GM12878 (cell line): ENCODE data around the gene CLC. TPM values are rescaled to one million over a fixed set of nuclear protein-coding genes. Genes with fewer than 3 reads are reported as not detected.

Experiments
- ATAC-seq: fragments of 200-7000 bp; cut with Tn5 transposase; 3 replicates; pipeline ENCODE4 v1.9.1; 2020; ENCODE audit warnings: mild to moderate bottlenecking, moderate library complexity
- BruUV-seq: library from RNA; stranded (reverse); fragments of 400-500 nt; replicated peaks from 2 replicates; lab custom pipeline; 2021; lab: Mats Ljungman, UMichigan
- CTCF ChIA-PET: fragments of 300-600 bp; sonication (Branson Sonifier 250); formaldehyde crosslinking; extraction: SDS; loops from one replicate; lab custom pipeline; 2021; ENCODE audit warnings: inconsistent platforms; lab: Yijun Ruan, JAX
- POLR2A ChIA-PET: fragments of 350-600 bp; formaldehyde crosslinking; extraction: SDS; loops from one replicate; lab custom pipeline; 2021; ENCODE audit warnings: inconsistent platforms; lab: Charles Lee
- RAD21 ChIA-PET: fragments of 300-600 bp; sonication (Branson Sonifier 250); formaldehyde crosslinking; loops from one replicate; lab custom pipeline; 2023; ENCODE audit warnings: antibody characterized with exemption; ENCODE audit not compliant: unreplicated experiment; lab: Charles Lee
- SMC1A ChIA-PET: fragments of 300-600 bp; sonication (Branson Sonifier 250); formaldehyde crosslinking; loops from one replicate; lab custom pipeline; 2023; ENCODE audit not compliant: unreplicated experiment, uncharacterized antibody; lab: Charles Lee
- DNase-seq: peaks from one replicate; pipeline ENCODE4 v3.0.0-alpha.2; 2011; ENCODE audit warnings: low read depth, low spot score
- FAIRE-seq: peaks from 3 replicates; lab custom pipeline; 2011; peaks lifted over from hg19 to GRCh38; lab: Jason Lieb, UNC
- H2AFZ ChIP-seq: 2 replicates; pipeline ENCODE4 v1.6.0; 2011; ENCODE audit warnings: low read depth, low read length, control low read depth; ENCODE audit not compliant: control insufficient read depth
- H3K27ac ChIP-seq: 2 replicates; pipeline ENCODE4 v1.5.1; 2011; ENCODE audit warnings: control low read depth; ENCODE audit not compliant: control insufficient read depth, insufficient read depth
- H3K27me3 ChIP-seq, 2 experiments: replicated peaks in 1 of 2; 2 replicates each; pipeline versions ENCODE4 v1.6.0 to v1.6.1; 2011; ENCODE audit warnings: low read length in 1 of 2; ENCODE audit not compliant: control insufficient read depth in 2 of 2, insufficient read depth in 2 of 2
- H3K36me3 ChIP-seq, 2 experiments: 2 replicates each; pipeline ENCODE4 v1.5.1; 2011; ENCODE audit warnings: low read length in 1 of 2; ENCODE audit not compliant: control insufficient read depth in 2 of 2, insufficient read depth in 2 of 2
- H3K4me1 ChIP-seq: 2 replicates; pipeline ENCODE4 v1.6.1; 2011; ENCODE audit warnings: mild to moderate bottlenecking, low read length, moderate library complexity, mixed read lengths; ENCODE audit not compliant: control insufficient read depth, insufficient read depth
- H3K4me2 ChIP-seq: 2 replicates; pipeline ENCODE4 v1.6.0; 2011; ENCODE audit warnings: control low read depth; ENCODE audit not compliant: control insufficient read depth, insufficient read depth
- H3K4me3 ChIP-seq: fragments of 200-600 bp; sonication (generic); 2 replicates; pipeline ENCODE4 v1.5.1; 2016
- H3K79me2 ChIP-seq: 2 replicates; pipeline ENCODE4 v1.6.0; 2011; ENCODE audit warnings: low read length; ENCODE audit not compliant: control insufficient read depth, insufficient read depth
- H3K9ac ChIP-seq: 2 replicates; pipeline ENCODE4 v1.8.0; 2011; ENCODE audit warnings: low read length, control low read depth, mixed read lengths; ENCODE audit not compliant: control insufficient read depth, insufficient read depth
- H3K9me3 ChIP-seq: replicated peaks from 3 replicates; pipeline ENCODE4 v1.5.1; 2011; ENCODE audit warnings: mild to moderate bottlenecking, low read length; ENCODE audit not compliant: control insufficient read depth, insufficient read depth
- H4K20me1 ChIP-seq: 2 replicates; pipeline ENCODE4 v1.6.0; 2011; ENCODE audit not compliant: control insufficient read depth, insufficient read depth
- EP300 ChIP-seq, 2 experiments: fragments of 150-350 bp in 1 of 2; IDR thresholded peaks; 2 replicates each; pipeline ENCODE4 v1.6.1; 2011 to 2012; ENCODE audit warnings: low read depth in 2 of 2, low read length in 2 of 2, borderline replicate concordance in 1 of 2, improper control_type of control experiment in 1 of 2, inconsistent platforms in 1 of 2; ENCODE audit not compliant: control insufficient read depth in 1 of 2
- JUND ChIP-seq: IDR thresholded peaks from 2 replicates; pipeline ENCODE4 v1.6.1; 2012; ENCODE audit warnings: low read depth, mild to moderate bottlenecking, low read length, improper control_type of control experiment, moderate library complexity
- MYB ChIP-seq: fragments of 150-350 bp; IDR thresholded peaks from 2 replicates; pipeline ENCODE4 v1.6.1; 2014; ENCODE audit warnings: mild to moderate bottlenecking, low read depth, low read length, borderline replicate concordance
- NBN ChIP-seq: fragments of 450-650 bp; IDR thresholded peaks from 2 replicates; pipeline ENCODE4 v1.6.1; 2016
- NR2C2 ChIP-seq: IDR thresholded peaks from 2 replicates; pipeline ENCODE4 v1.6.1; 2011; ENCODE audit warnings: borderline replicate concordance, low read depth; ENCODE audit not compliant: control insufficient read depth, insufficient read length
- RB1 ChIP-seq: fragments of 450-650 bp; formaldehyde crosslinking; IDR thresholded peaks from 2 replicates; pipeline ENCODE4 v1.6.1; 2017; ENCODE audit warnings: mild to moderate bottlenecking, borderline replicate concordance
- SMC3 ChIP-seq: IDR thresholded peaks from 2 replicates; pipeline ENCODE4 v1.6.1; 2011; ENCODE audit warnings: low read length, improper control_type of control experiment, borderline replicate concordance
- SREBF1 ChIP-seq: IDR thresholded peaks from 2 replicates; pipeline ENCODE4 v1.6.1; 2012; ENCODE audit warnings: mild to moderate bottlenecking, low read length
- USF1 ChIP-seq: IDR thresholded peaks from 2 replicates; pipeline ENCODE4 v1.6.1; 2011; ENCODE audit warnings: borderline replicate concordance, low read depth, mild to moderate bottlenecking, moderate library complexity, mixed read lengths, low read length; ENCODE audit not compliant: insufficient read depth; ENCODE audit errors: extremely low read length
- WGBS: methylation state at CpG from one replicate; pipeline ENCODE4 v1.1.6; 2016; ENCODE audit warnings: low lambda C conversion rate; ENCODE audit not compliant: insufficient replicate concordance, insufficient coverage; ENCODE audit errors: missing lambda C conversion rate; 5-methylcytosine and 5-hydroxymethylcytosine counted together
- in situ Hi-C: fragments of 300-500 bp; cut with MboI; formaldehyde crosslinking; loops from 9 replicates; pipeline ENCODE4 v1.14.3; 2018; ENCODE audit warnings: mixed read lengths
- intact Hi-C: fragments of 100-400 bp; cut with micrococcal nuclease; formaldehyde crosslinking; loops from one replicate; pipeline ENCODE4 v1.14.2; 2022; ENCODE audit not compliant: unreplicated experiment
- polyA plus RNA-seq, 11 experiments: library from polyadenylated mRNA; depleted of rRNA in 4 of 11; unstranded in 6 of 11; stranded (reverse) in 5 of 11; fragments of >200 nt; fragmentation: Nextera tagmentation in 4 of 11; fragmentation: Illumina TruSeq in 1 of 11; extraction: Ambion mirVana in 4 of 11; extraction: Trizol in 1 of 11; gene quantifications; 1 replicate in 1 of 11; 2 replicates in 10 of 11; pipeline versions ENCODE4 v1.2.1 to v1.2.3, GENCODE V29; 2011 to 2016; ENCODE audit warnings: inconsistent platforms in 2 of 11, missing spikeins in 2 of 11, low read depth in 1 of 11
- total RNA-seq, 4 experiments: library from RNA; depleted of rRNA in 3 of 4; stranded (reverse); fragments of >200 nt in 3 of 4; fragmentation: Illumina TruSeq in 1 of 4; extraction: Trizol in 1 of 4; gene quantifications; 2 replicates each; pipeline versions ENCODE4 v1.2.1 to v1.2.3, GENCODE V29; 2013 to 2021

Gene CLC
- total and polyA plus RNA-seq, 10 of the 15 experiments (the other 5 are each of a cell fraction or from before 2014, with no cell fraction given), result 0.18 to 0.36 (median 0.29) TPM; not detected in 4

- TF ChIP-seq EP300 (IDR thresholded peaks at IDR 0.05; ENCODE audit: borderline replicate concordance in 1 of 2, control insufficient read depth in 1 of 2, low read depth in 2 of 2, low read length in 2 of 2) (peak; percentile 30 to 65; a peak in 3 of 4 replicates), NR2C2 (no peak), USF1 (no peak), SREBF1 (no peak), NBN (no peak), RB1 (no peak), JUND (no peak)
- TF ChIP-seq, all 136 proteins: peak for 34
Observed at GRCh38 chr19:39759457-39760184, 21.8 kb upstream of the CLC start (continued).

- POLR2A ChIA-PET, result no interaction called here
- Histone ChIP-seq H3K9me3 (no peaks in the 10 kb centered on the region), H2AFZ (no peak overlapping the region), H4K20me1 (no peaks in the 10 kb centered on the region), H3K4me2 (no peak overlapping the region), H3K4me3 (no peak overlapping the region), H3K36me3 (no peaks in the 10 kb centered on the region), H3K9ac (no peak overlapping the region), H3K27me3 (no peaks in the 10 kb centered on the region), H3K79me2 (no peaks in the 10 kb centered on the region), H3K4me1 (peaks cover 13% of the 10 kb centered on the region), H3K27ac (no peak overlapping the region)
- CTCF ChIA-PET, result interaction anchor here (1.0 to 1.2 kb wide), 2 partner anchors 10 to 81 kb away, joined by 3 to 4 read pairs; no protein-coding TSS in a partner anchor
- ATAC-seq, result no peak
- 13% methylated on average over 3 of the region's 3 CpGs for WGBS
- in situ Hi-C loops (no loop called here), intact Hi-C loops (no loop called here)
- TF ChIP-seq MYB (no peak), SMC3 (no peak)
- RAD21 ChIA-PET, result no interaction called here
- FAIRE-seq, result no peak
- SMC1A ChIA-PET, result interaction anchor here (0.7 to 1.7 kb wide), 2 partner anchors 25 to 54 kb away, joined by 3 to 4 read pairs; no protein-coding TSS in a partner anchor
- no peak for DNase-seq
- BruUV-seq, result no TSS peak
Observed at GRCh38 chr19:39754971-39755370, 17.1 kb upstream of the CLC start.
